Iris pigment epithelial cell (primary cell): ENCODE data around the gene COL5A1.
A peak's percentile ranks its signal among the peaks of the same experiment; 100 is the strongest.

ENCODE experiments used
- DNase-seq: peaks from one replicate; pipeline ENCODE4 v3.0.0-alpha.2; 2011; ENCODE audit warnings: low read depth

Gene COL5A1

GRCh38 chr9:134626069-134626423, 15.6 kb upstream of the COL5A1 start:
- no peak for DNase-seq

- DNase-seq = peak; percentile 66
Measured at GRCh38 chr9:134626571-134627416, 14.8 kb upstream of the COL5A1 start.

GRCh38 chr9:134627417-134628353, 13.9 kb upstream of the COL5A1 start:
- no peak for DNase-seq

GRCh38 chr9:134628354-134628736, 13.3 kb upstream of the COL5A1 start:
- no peak for DNase-seq

- no peak for DNase-seq
Measured at GRCh38 chr9:134629061-134629585, 12.5 kb upstream of the COL5A1 start.

GRCh38 chr9:134629586-134630392, 11.8 kb upstream of the COL5A1 start:
- no peak for DNase-seq

- no peak for DNase-seq
Measured at GRCh38 chr9:134630393-134630790, 11.2 kb upstream of the COL5A1 start.

- DNase-seq = no peak
Measured at GRCh38 chr9:134630861-134631260, 10.7 kb upstream of the COL5A1 start.

GRCh38 chr9:134631881-134632280, 9.7 kb upstream of the COL5A1 start:
- no peak for DNase-seq

- no peak for DNase-seq
Measured at GRCh38 chr9:134632329-134632728, 9.3 kb upstream of the COL5A1 start.

GRCh38 chr9:134633362-134634142, 8.1 kb upstream of the COL5A1 start:
- DNase-seq = no peak

- no peak for DNase-seq
Measured at GRCh38 chr9:134634176-134634575, 7.4 kb upstream of the COL5A1 start.

- DNase-seq = no peak
Measured at GRCh38 chr9:134634667-134635230, 6.9 kb upstream of the COL5A1 start.

- no peak for DNase-seq
Measured at GRCh38 chr9:134635351-134636148, 6.1 kb upstream of the COL5A1 start.

- DNase-seq = no peak
Measured at GRCh38 chr9:134636149-134636507, 5.5 kb upstream of the COL5A1 start.

- DNase-seq = no peak
Measured at GRCh38 chr9:134637241-134637640, 4.4 kb upstream of the COL5A1 start.

GRCh38 chr9:134637696-134638501, 3.7 kb upstream of the COL5A1 start:
- no peak for DNase-seq

- DNase-seq = no peak
Measured at GRCh38 chr9:134638502-134639090, 3.0 kb upstream of the COL5A1 start.

- DNase-seq = no peak
Measured at GRCh38 chr9:134639994-134640393, 1.6 kb upstream of the COL5A1 start.
